A673 (cell line): ENCODE results near the gene ATG3. TPM values are rescaled to one million over a fixed set of nuclear protein-coding genes. Genes with fewer than 3 reads are reported as not detected.

ENCODE experiments used
- BruUV-seq: library from RNA; stranded (reverse); fragments of 400-500 nt; replicated peaks from 2 replicates; lab custom pipeline; 2021; lab: Mats Ljungman, UMichigan
- CTCF ChIA-PET: fragments of 300-600 bp; sonication (Branson Sonifier 250); formaldehyde crosslinking; loops from one replicate; lab custom pipeline; 2022; ENCODE audit warnings: antibody characterized with exemption; lab: Charles Lee
- POLR2A ChIA-PET: fragments of 300-600 bp; sonication (Branson Sonifier 250); formaldehyde crosslinking; loops from one replicate; lab custom pipeline; 2022; ENCODE audit warnings: antibody characterized with exemption; ENCODE audit not compliant: low non-redundant PET; lab: Charles Lee
- DNase-seq: peaks from one replicate; pipeline ENCODE4 v3.0.0-alpha.2; 2015; ENCODE audit warnings: low spot score
- H3K27ac ChIP-seq: fragments of 200-600 bp; sonication (generic); 2 replicates; pipeline ENCODE4 v1.5.1; 2016; ENCODE audit warnings: mixed run types, low read depth, mild to moderate bottlenecking, mixed read lengths, antibody characterized with exemption, low read length; ENCODE audit not compliant: poor library complexity, severe bottlenecking
- H3K27me3 ChIP-seq: fragments of 200-600 bp; sonication (generic); replicated peaks from 2 replicates; pipeline ENCODE4 v1.6.1; 2017; ENCODE audit warnings: mixed run types, low read depth, mild to moderate bottlenecking, mixed read lengths, antibody characterized with exemption, low read length; ENCODE audit not compliant: insufficient read depth, poor library complexity
- H3K36me3 ChIP-seq: fragments of 200-600 bp; sonication (generic); 2 replicates; pipeline ENCODE4 v1.6.1; 2016; ENCODE audit warnings: mixed run types, mild to moderate bottlenecking, mixed read lengths, antibody characterized with exemption, low read length; ENCODE audit not compliant: insufficient read depth, poor library complexity, severe bottlenecking
- H3K4me1 ChIP-seq: fragments of 200-600 bp; sonication (generic); 2 replicates; pipeline ENCODE4 v1.6.1; 2017; ENCODE audit warnings: mixed run types, mild to moderate bottlenecking, mixed read lengths, antibody characterized with exemption, low read length; ENCODE audit not compliant: insufficient read depth, poor library complexity, severe bottlenecking
- H3K4me3 ChIP-seq: fragments of 200-600 bp; sonication (generic); 2 replicates; pipeline ENCODE4 v1.5.1; 2016; ENCODE audit warnings: low read depth, mixed run types, mild to moderate bottlenecking, mixed read lengths, low read length; ENCODE audit not compliant: poor library complexity, severe bottlenecking
- H3K9me3 ChIP-seq: fragments of 200-600 bp; sonication (generic); 2 replicates; pipeline ENCODE4 v1.6.1; 2016; ENCODE audit warnings: mixed run types, low read depth, mild to moderate bottlenecking, mixed read lengths, antibody characterized with exemption, low read length; ENCODE audit not compliant: poor library complexity, severe bottlenecking
- EZH2 ChIP-seq: fragments of 200-600 bp; sonication (generic); IDR thresholded peaks from 2 replicates; pipeline ENCODE4 v1.6.1; 2017; ENCODE audit warnings: borderline replicate concordance, low read depth, mild to moderate bottlenecking, mixed read lengths, antibody characterized with exemption, low read length; ENCODE audit not compliant: poor library complexity, severe bottlenecking
- intact Hi-C: fragments of 100-400 bp; cut with micrococcal nuclease; formaldehyde crosslinking; loops from one replicate; pipeline ENCODE4 v1.10.0; 2022; ENCODE audit not compliant: unreplicated experiment
- total RNA-seq: library from RNA; stranded (reverse); gene quantifications from 2 replicates; pipeline ENCODE4 v1.2.3, GENCODE V29; 2021
- TF ChIP-seq, protein P1 (sequence below): fragments of 300-800, 200-600 bp; sonication (generic); conservative IDR thresholded peaks from 2 replicates; pipeline ENCODE4 v1.5.1; 2017; ENCODE audit warnings: low read depth, mild to moderate bottlenecking, antibody characterized with exemption, low read length, moderate library complexity, mixed read lengths

Gene ATG3
- total RNA-seq, 1 experiment from 2014 or later: 54.5 TPM

DNA sequence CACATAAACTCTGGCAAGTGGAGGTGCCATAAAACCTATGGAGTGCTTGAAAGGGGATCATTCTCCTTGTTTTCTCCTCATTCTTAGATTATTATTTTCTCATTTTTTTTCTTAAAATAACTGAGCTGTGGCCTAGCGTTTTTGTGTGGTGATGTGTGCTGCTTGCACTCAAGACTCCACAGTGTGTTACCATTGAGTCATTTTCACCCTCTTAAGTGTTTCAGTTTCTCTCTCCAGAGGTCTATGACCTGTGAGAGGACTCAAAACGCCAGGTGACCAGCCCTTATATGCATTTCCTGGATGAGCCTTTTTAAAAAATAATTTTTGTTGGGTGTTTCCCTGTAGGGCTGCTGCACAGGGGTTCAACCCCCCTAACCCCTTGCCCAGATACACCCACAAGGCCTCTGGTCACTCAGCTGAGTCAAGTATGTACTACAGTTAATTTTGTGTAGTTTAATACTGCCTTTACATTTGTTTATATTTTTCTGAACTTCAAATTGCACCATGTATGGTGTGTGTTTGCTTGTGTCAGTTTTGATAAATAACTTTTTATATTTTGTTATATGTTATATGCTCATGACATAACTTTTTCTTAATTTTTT lies 47.1 kb downstream of the ATG3 start:
- TF ChIP-seq, protein P1, sequence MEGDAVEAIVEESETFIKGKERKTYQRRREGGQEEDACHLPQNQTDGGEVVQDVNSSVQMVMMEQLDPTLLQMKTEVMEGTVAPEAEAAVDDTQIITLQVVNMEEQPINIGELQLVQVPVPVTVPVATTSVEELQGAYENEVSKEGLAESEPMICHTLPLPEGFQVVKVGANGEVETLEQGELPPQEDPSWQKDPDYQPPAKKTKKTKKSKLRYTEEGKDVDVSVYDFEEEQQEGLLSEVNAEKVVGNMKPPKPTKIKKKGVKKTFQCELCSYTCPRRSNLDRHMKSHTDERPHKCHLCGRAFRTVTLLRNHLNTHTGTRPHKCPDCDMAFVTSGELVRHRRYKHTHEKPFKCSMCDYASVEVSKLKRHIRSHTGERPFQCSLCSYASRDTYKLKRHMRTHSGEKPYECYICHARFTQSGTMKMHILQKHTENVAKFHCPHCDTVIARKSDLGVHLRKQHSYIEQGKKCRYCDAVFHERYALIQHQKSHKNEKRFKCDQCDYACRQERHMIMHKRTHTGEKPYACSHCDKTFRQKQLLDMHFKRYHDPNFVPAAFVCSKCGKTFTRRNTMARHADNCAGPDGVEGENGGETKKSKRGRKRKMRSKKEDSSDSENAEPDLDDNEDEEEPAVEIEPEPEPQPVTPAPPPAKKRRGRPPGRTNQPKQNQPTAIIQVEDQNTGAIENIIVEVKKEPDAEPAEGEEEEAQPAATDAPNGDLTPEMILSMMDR: no peak
- no peak for TF ChIP-seq EZH2
- CTCF ChIA-PET: no interaction called here
- Histone ChIP-seq H3K27ac (no peak overlapping the region), H3K4me3 (no peak overlapping the region), H3K4me1 (no peaks in the 10 kb centered on the region), H3K27me3 (no peaks in the 10 kb centered on the region), H3K36me3 (no peaks in the 10 kb centered on the region), H3K9me3 (no peaks in the 10 kb centered on the region)
- intact Hi-C loops: no loop called here
- BruUV-seq: no TSS peak
- POLR2A ChIA-PET: no interaction called here
- no peak for DNase-seq

GRCh38 chr3:112512320-112512719 lies 49.4 kb downstream of the ATG3 start:
- Histone ChIP-seq H3K9me3 (no peaks in the 10 kb centered on the region), H3K4me1 (no peaks in the 10 kb centered on the region), H3K36me3 (no peaks in the 10 kb centered on the region), H3K27me3 (no peaks in the 10 kb centered on the region), H3K27ac (no peak overlapping the region), H3K4me3 (no peak overlapping the region)
- BruUV-seq: no TSS peak
- ChIA-PET POLR2A (no interaction called here), CTCF (no interaction called here)
- TF ChIP-seq, protein P1: no peak
- TF ChIP-seq EZH2: no peak
- no peak for DNase-seq
- intact Hi-C loops: no loop called here

DNA sequence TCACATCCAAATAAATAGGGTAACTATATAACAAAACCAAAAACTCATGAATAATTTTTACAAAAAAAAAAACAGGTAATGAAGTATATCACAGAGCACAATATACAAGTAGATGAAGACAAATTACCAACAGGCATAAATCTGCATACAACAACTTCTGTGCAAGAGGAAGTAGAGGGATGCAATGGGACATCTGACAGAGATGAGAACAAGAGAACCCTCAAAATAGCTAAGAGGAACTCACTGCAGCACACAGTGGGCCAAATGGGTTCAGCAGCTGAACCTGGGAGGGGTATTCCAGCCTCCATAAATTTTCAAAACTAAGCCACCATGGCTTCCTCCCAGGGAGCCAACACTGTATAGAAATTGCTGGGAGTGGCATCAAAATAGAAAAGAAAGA lies 52.9 kb downstream of the ATG3 start:
- intact Hi-C loops: no loop called here
- no peak for DNase-seq
- no peaks in the 10 kb centered on the region for H3K36me3 ChIP-seq
- no peaks in the 10 kb centered on the region for H3K4me1 ChIP-seq
- no peak for TF ChIP-seq EZH2
- TF ChIP-seq, protein P1: no peak
- CTCF ChIA-PET: no interaction called here
- BruUV-seq: no TSS peak
- no peaks in the 10 kb centered on the region for H3K9me3 ChIP-seq
- H3K4me3 ChIP-seq: no peak overlapping the region
- POLR2A ChIA-PET: no interaction called here
- no peaks in the 10 kb centered on the region for H3K27me3 ChIP-seq
- H3K27ac ChIP-seq: no peak overlapping the region
